ENCODE data around the gene FIGN. TPM values are rescaled to one million over a fixed set of nuclear protein-coding genes. Genes with fewer than 3 reads are reported as not detected.

FIGN gene
- total and polyA plus RNA-seq, 2 donors (not counting 3 experiments of a cell fraction or from before 2014, with no cell fraction given) = 1.8 to 8.1 TPM

DNA sequence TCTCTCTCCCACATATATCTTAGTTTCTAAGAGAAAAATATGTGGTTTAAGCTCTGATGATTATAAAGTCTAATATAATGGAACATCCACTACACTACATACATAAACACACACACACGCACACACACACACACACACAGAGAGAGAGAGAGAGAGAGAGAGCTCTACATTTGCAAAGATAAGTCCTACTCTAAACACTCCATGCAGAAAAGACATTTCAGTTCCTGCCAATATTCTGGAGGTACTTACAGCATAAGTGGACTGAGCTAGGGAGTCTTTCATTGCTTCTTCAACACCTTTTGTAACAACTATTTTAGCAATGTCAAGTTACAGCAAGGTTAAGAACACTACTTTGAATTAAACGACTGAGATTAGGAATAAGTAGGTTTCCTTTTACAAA, 80.1 kb downstream of the FIGN start:
- BruUV-seq (replicated peaks) = no TSS peak

More for the DNA sequence above, 80.1 kb downstream of the FIGN start:
- H3K79me2 ChIP-seq (ENCODE audit: control insufficient read depth, insufficient read depth, low read length) = peaks cover 2% of the 10 kb centered on the region
- peaks cover 27% of the 10 kb centered on the region for H3K4me1 ChIP-seq (ENCODE audit: control insufficient read depth, extremely low read depth, insufficient read depth, low read length)
- H3K4me2 ChIP-seq (ENCODE audit: insufficient read depth, low read length) = no peak overlapping the region
- DNase-seq (ENCODE audit: low read depth, low spot score) (no peak), FAIRE-seq (no peak)
- no peak overlapping the region for H3K4me3 ChIP-seq (replicated peaks in 1 of 3; ENCODE audit: insufficient read depth in 1 of 3, low read depth in 1 of 3, low read length in 3 of 3)
- POLR2A ChIA-PET = no interaction called here
- TF ChIP-seq POLR2A (IDR thresholded peaks at IDR 0.05; ENCODE audit: low read depth, low read length) (no peak), FOS (IDR thresholded peaks at IDR 0.05; ENCODE audit: borderline replicate concordance, insufficient read depth, low read length) (no peak), JUN (IDR thresholded peaks at IDR 0.05; ENCODE audit: borderline replicate concordance, insufficient read depth, insufficient read length, low read depth) (no peak), GATA2 (IDR thresholded peaks at IDR 0.05; ENCODE audit: insufficient read depth, insufficient read length, low read depth, low read length) (no peak), MYC (IDR thresholded peaks at IDR 0.05; ENCODE audit: low read depth, low read length) (no peak), EZH2 (IDR thresholded peaks at IDR 0.05; ENCODE audit: borderline replicate concordance, low read depth, low read length, severe bottlenecking) (no peak), POLR2AphosphoS5 (IDR thresholded peaks at IDR 0.05; ENCODE audit: insufficient read depth, low read depth, low read length) (no peak)
- TF ChIP-seq, protein P1, sequence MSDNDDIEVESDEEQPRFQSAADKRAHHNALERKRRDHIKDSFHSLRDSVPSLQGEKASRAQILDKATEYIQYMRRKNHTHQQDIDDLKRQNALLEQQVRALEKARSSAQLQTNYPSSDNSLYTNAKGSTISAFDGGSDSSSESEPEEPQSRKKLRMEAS (IDR thresholded peaks at IDR 0.05; ENCODE audit: insufficient read depth, insufficient read length) = no peak
- TF ChIP-seq, protein P2, sequence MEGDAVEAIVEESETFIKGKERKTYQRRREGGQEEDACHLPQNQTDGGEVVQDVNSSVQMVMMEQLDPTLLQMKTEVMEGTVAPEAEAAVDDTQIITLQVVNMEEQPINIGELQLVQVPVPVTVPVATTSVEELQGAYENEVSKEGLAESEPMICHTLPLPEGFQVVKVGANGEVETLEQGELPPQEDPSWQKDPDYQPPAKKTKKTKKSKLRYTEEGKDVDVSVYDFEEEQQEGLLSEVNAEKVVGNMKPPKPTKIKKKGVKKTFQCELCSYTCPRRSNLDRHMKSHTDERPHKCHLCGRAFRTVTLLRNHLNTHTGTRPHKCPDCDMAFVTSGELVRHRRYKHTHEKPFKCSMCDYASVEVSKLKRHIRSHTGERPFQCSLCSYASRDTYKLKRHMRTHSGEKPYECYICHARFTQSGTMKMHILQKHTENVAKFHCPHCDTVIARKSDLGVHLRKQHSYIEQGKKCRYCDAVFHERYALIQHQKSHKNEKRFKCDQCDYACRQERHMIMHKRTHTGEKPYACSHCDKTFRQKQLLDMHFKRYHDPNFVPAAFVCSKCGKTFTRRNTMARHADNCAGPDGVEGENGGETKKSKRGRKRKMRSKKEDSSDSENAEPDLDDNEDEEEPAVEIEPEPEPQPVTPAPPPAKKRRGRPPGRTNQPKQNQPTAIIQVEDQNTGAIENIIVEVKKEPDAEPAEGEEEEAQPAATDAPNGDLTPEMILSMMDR (IDR thresholded peaks at IDR 0.05; ENCODE audit: extremely low read depth in 1 of 2, insufficient read depth in 1 of 2, low read depth in 1 of 2, low read length in 2 of 2) = no peak
- no peaks in the 10 kb centered on the region for H4K20me1 ChIP-seq (replicated peaks; ENCODE audit: control insufficient read depth, extremely low read depth, insufficient read depth, low read length)
- H3K27me3 ChIP-seq (ENCODE audit: control insufficient read depth in 2 of 2, insufficient read depth in 2 of 2, low read length in 2 of 2) = no peaks in the 10 kb centered on the region
- intact Hi-C loops (cut with micrococcal nuclease) (no loop called here), dilution Hi-C loops (cut with MboI; ENCODE audit: extremely low pct_ligation_motif_present, low sequenced_read_pairs) (no loop called here)
- no peak overlapping the region for H3K9ac ChIP-seq (replicated peaks; ENCODE audit: extremely low read depth, insufficient read depth, low read length)
- H3K36me3 ChIP-seq (ENCODE audit: control insufficient read depth in 2 of 2, extremely low read depth in 1 of 2, insufficient read depth in 2 of 2, low read length in 2 of 2) = no peaks in the 10 kb centered on the region
- H3K9me1 ChIP-seq (replicated peaks; ENCODE audit: control insufficient read depth, extremely low read depth, insufficient read depth, low read length) = no peaks in the 10 kb centered on the region
- H2AFZ ChIP-seq (ENCODE audit: low read depth, low read length) = no peak overlapping the region
- H3K9me3 ChIP-seq (replicated peaks; ENCODE audit: control insufficient read depth, insufficient read depth, low read length) = no peaks in the 10 kb centered on the region
- H3K27ac ChIP-seq (ENCODE audit: insufficient read depth, low read depth, low read length) = no peak overlapping the region
- CTCF ChIA-PET = interaction anchor here (1.0 to 1.6 kb wide), 6 partner anchors 11 to 473 kb away, joined by 3 to 8 read pairs (median 4); no protein-coding TSS in a partner anchor
